Kidney epithelial cell (primary cell): Measurements from ENCODE around the gene ARL5C. TPM values are rescaled to one million over a fixed set of nuclear protein-coding genes. Genes with fewer than 3 reads are reported as not detected.
"Not testable (repeated sequence)": the region's sequence is repeated elsewhere in the genome, so short reads cannot be mapped to it uniquely, and the experiment has no call there.

Experiments
- DNase-seq: peaks from one replicate; pipeline ENCODE4 v3.0.0-alpha.2; 2010; ENCODE audit warnings: low read depth
- H3K27me3 ChIP-seq: 2 replicates; pipeline ENCODE4 v1.6.0; 2011; ENCODE audit warnings: low read length; ENCODE audit not compliant: control insufficient read depth, insufficient read depth
- H3K36me3 ChIP-seq: 2 replicates; pipeline ENCODE4 v1.5.1; 2011; ENCODE audit warnings: low read length; ENCODE audit not compliant: control insufficient read depth, insufficient read depth
- H3K4me3 ChIP-seq: 2 replicates; pipeline ENCODE4 v1.5.1; 2011; ENCODE audit warnings: low read depth, mild to moderate bottlenecking, control low read depth, low read length
- total RNA-seq: library from RNA; depleted of rRNA; stranded (reverse); fragments of >200 nt; gene quantifications from 2 replicates; pipeline ENCODE4 v1.2.3, GENCODE V29; 2015
- TF ChIP-seq, protein P1 (sequence below): IDR thresholded peaks from 2 replicates; pipeline ENCODE4 v1.5.1; 2011; ENCODE audit warnings: mild to moderate bottlenecking, moderate library complexity, low read length, control low read depth, inconsistent platforms; ENCODE audit not compliant: insufficient read depth, poor library complexity, severe bottlenecking

The ARL5C gene
- total RNA-seq, 1 donor from 2014 or later, result not detected

DNA sequence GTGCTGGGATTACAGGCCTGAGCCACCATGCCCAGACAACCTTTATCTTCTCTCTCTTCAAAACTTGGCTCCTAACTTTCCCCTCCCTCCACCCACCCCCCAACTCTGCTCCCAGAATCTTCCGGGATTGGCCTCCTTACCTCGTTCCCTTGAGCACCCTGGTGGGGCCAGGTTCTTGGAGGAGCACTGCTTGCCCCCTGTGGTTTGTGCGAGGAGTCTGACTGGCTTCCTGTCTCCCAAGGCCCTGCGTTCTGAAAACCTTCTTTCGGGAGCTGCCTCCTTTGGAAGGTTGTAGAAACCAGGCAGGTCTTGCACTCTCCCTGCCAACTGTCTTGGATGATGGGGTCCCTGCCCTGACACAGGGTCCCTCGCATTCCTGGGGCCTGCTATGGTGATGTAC, 34.3 kb downstream of the ARL5C start:
- Histone ChIP-seq H3K4me3 (no peak overlapping the region), H3K36me3 (no peaks in the 10 kb centered on the region), H3K27me3 (no peaks in the 10 kb centered on the region)
- no peak for DNase-seq
- TF ChIP-seq, protein P1, sequence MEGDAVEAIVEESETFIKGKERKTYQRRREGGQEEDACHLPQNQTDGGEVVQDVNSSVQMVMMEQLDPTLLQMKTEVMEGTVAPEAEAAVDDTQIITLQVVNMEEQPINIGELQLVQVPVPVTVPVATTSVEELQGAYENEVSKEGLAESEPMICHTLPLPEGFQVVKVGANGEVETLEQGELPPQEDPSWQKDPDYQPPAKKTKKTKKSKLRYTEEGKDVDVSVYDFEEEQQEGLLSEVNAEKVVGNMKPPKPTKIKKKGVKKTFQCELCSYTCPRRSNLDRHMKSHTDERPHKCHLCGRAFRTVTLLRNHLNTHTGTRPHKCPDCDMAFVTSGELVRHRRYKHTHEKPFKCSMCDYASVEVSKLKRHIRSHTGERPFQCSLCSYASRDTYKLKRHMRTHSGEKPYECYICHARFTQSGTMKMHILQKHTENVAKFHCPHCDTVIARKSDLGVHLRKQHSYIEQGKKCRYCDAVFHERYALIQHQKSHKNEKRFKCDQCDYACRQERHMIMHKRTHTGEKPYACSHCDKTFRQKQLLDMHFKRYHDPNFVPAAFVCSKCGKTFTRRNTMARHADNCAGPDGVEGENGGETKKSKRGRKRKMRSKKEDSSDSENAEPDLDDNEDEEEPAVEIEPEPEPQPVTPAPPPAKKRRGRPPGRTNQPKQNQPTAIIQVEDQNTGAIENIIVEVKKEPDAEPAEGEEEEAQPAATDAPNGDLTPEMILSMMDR, result no peak

DNA sequence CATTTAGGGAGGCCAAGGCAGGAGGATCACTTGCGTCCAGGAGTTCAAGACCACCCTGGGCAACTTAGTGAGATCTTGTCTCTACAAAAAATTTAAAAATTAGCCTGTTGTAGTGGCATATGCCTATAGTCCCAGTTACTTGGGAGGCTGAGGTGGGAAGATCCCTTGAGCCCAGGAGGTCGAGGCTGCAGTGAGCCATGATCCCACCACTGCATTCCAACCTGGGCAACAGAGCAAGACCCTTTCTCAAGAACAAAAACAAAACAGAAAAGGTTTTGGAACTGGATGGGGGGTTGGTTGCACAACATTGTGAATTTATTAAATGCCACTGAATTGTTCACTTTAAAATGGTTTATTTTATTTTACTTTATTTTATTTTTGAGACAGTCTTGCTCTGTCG, 35.8 kb downstream of the ARL5C start:
- Histone ChIP-seq H3K4me3 (no peak overlapping the region), H3K27me3 (no peaks in the 10 kb centered on the region), H3K36me3 (no peaks in the 10 kb centered on the region)
- TF ChIP-seq, protein P1, result no peak
- DNase-seq, result no peak

DNA sequence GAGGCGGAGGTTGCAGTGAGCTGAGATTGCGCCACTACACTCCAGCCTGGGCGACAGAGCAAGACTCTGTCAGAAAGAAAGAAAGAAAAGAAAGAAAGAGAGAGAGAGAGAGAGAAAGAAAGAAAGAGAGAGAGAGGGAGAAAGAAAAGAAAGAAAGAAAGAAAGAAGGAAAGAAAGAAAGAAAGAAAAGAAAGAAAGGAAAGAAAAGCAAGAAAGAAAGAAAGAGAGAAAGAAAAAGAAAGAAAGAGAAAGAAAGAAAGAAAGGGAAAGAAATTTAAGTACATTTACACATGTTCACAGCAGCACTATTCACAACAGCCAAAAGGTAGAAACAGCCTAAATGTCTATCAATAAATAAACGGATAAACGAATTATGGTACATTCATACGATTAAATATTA, 36.4 kb downstream of the ARL5C start:
- not testable (repeated sequence) for H3K36me3 ChIP-seq, DNase-seq, H3K27me3 ChIP-seq, H3K4me3 ChIP-seq

DNA sequence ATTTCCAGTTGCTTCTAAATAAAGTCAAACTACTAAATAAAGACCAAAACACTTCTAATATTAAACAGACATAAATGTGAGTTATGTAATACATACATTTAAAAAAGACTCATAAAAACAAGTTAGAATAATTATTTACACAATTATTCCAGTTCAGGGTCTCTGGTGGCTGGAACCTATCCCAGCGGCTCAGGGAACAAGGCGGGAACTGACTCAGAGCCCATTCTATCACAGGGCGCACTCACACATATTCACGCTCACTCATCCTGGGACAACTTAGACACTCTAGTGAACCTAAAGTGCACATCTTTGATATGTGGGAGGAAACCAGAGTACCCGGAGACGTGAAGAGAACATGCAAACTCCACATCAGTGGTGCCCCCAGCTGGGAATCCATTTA, 39.5 kb downstream of the ARL5C start:
- Histone ChIP-seq H3K4me3 (no peak overlapping the region), H3K36me3 (no peaks in the 10 kb centered on the region), H3K27me3 (no peaks in the 10 kb centered on the region)
- no peak for DNase-seq
- TF ChIP-seq, protein P1, result no peak

DNA sequence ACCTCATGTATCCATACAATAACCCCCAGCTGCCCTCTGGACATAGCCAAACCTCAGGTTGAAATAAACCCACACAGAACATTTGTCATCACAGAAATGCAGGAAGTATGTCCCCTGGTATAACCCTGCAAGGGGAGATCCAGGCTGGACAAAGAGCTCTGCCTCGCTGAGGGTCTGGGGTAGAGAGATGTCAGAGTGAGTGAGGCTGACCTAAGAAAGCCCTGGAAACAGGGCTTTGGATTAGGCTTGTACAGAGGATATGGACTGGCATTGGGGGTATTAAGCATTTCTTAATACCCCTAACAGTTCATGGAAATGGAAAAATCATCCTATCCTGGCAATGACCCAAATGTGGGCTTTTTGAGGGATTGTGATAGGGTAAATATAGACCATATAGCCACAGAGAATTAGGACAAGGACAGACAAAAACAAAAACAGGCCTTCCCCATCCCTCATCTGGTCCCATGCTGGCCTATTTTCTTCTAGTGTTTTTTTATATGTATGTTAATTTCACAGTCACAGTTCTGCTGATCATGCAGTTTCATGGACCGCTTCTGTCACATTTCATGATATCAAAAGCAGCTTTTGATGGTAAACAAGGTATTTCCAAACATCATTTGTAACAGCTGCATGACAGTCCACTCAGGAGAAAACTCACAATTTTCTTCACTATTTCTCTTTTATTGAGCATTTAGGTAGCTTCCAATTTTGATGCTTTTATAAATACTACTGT, 40.7 kb downstream of the ARL5C start:
- TF ChIP-seq, protein P1, result no peak
- no peak overlapping the region for H3K4me3 ChIP-seq
- H3K27me3 ChIP-seq, result no peaks in the 10 kb centered on the region

DNA sequence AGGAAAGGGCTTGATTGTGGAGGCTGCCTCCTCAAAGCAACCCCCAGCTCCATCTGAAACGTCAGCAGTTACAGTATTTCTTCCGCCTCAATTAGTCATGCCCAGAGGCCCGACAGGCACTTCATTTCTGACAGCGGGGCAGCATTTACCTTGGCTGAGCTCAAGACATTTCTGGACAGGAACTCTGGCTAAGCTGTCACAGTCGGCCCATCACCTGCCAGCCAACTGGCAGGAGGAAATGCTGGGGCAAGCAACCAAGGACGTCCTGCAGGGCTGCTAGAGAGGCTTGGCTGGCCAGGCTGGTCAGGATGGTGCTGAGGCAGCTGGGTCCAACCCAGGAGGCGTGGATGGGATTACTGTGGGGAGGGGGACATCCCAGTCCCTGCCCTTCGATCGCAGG, 42.3 kb downstream of the ARL5C start:
- no peak overlapping the region for H3K4me3 ChIP-seq
- no peak for DNase-seq
- TF ChIP-seq, protein P1, result no peak
- no peaks in the 10 kb centered on the region for H3K36me3 ChIP-seq
- H3K27me3 ChIP-seq, result no peaks in the 10 kb centered on the region

More for the DNA sequence above, 40.7 kb downstream of the ARL5C start:
- H3K36me3 ChIP-seq, result no peaks in the 10 kb centered on the region
- no peak for DNase-seq
